Breast epithelium (tissue), 4 donors: ENCODE measurements around the gene TMEM213. TPM values are rescaled to one million over a fixed set of nuclear protein-coding genes. Genes with fewer than 3 reads are reported as not detected.

Source experiments
- DNase-seq, 2 donors: peaks; one replicate each; pipeline ENCODE4 v3.0.0-alpha.2; 2019; ENCODE audit warnings: low spot score in 2 of 2
- H3K27ac ChIP-seq, 2 donors: fragments of 200-600 bp; sonication (generic) in 1 of 2; one replicate each; pipeline ENCODE4 v1.5.1; 2016 to 2019; ENCODE audit warnings: mild to moderate bottlenecking in 1 of 2
- H3K27me3 ChIP-seq, 2 donors: fragments of 200-600 bp; sonication (generic) in 1 of 2; one replicate each; pipeline versions ENCODE4 v1.5.1 to v1.6.0; 2017 to 2019; ENCODE audit warnings: control low read depth in 1 of 2, mild to moderate bottlenecking in 1 of 2
- H3K36me3 ChIP-seq: fragments of 200-600 bp; one replicate; pipeline ENCODE4 v1.5.1; 2019
- H3K4me1 ChIP-seq, 2 donors: fragments of 200-600 bp; sonication (generic); one replicate each; pipeline ENCODE4 v1.5.1; 2016 to 2019; ENCODE audit warnings: control low read depth in 1 of 2
- H3K4me3 ChIP-seq, 3 donors: fragments of 200-600 bp; sonication (generic); 1 replicate in 2 of 3; 2 replicates in 1 of 3; pipeline ENCODE4 v1.5.1; 2016 to 2019; ENCODE audit warnings: mild to moderate bottlenecking in 3 of 3, moderate library complexity in 2 of 3
- H3K9me3 ChIP-seq, 2 donors: fragments of 200-600 bp; sonication (generic) in 1 of 2; one replicate each; pipeline ENCODE4 v1.5.1; 2016 to 2019; ENCODE audit warnings: control low read depth in 1 of 2
- POLR2A ChIP-seq: fragments of 450-650 bp; IDR thresholded peaks from one replicate; pipeline ENCODE4 v1.6.1; 2016; ENCODE audit warnings: antibody characterized with exemption, mild to moderate bottlenecking, moderate library complexity
- POLR2AphosphoS5 ChIP-seq, 3 donors: sonication (generic); formaldehyde crosslinking; IDR thresholded peaks; one replicate each; pipeline ENCODE4 v1.6.1; 2017; ENCODE audit warnings: antibody characterized with exemption in 3 of 3
- intact Hi-C: fragments of 100-400 bp; cut with DNase I; formaldehyde crosslinking; loops from one replicate; pipeline ENCODE4 v1.15.1; 2023; ENCODE audit warnings: low total_unique reads
- total RNA-seq, 3 donors: library from RNA; depleted of rRNA; stranded (reverse); fragments of >200 nt; gene quantifications; one replicate each; pipeline ENCODE4 v1.1.0, GENCODE V29; 2016
- TF ChIP-seq, protein P1 (sequence below), 3 donors: fragments of 450-650 bp; IDR thresholded peaks; one replicate each; pipeline ENCODE4 v1.5.1; 2016 to 2017; ENCODE audit warnings: antibody characterized with exemption in 3 of 3, mild to moderate bottlenecking in 3 of 3, moderate library complexity in 3 of 3

Gene TMEM213
- total RNA-seq, 3 donors from 2014 or later, result 0.88 to 2.3 TPM; not detected in 1

DNA sequence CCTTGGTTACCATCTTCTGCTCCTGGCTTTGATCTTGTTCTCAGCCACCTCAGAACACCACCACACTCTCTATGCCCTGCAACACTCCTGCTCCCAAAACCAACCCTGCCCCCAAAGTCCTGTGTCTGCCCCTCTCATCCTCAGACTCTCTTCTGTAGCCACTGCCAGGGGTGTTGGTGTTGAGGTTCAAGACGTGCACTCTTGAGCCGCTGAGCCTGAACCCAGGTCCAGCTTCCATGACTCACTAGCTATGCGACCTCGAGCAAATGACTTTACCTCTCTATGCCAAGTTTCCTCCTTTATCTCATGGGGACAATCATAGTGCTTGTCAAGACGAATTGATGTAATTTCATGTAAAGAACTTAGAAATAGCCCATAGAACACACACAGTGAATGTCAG is 1.0 kb downstream of the TMEM213 start:
- DNase-seq, result no peak
- no peak for TF ChIP-seq POLR2A
- Histone ChIP-seq H3K4me1 (no peaks in the 10 kb centered on the region), H3K9me3 (no peaks in the 10 kb centered on the region), H3K27me3 (no peaks in the 10 kb centered on the region), H3K36me3 (no peaks in the 10 kb centered on the region), H3K27ac (no peak overlapping the region), H3K4me3 (no peak overlapping the region)
- intact Hi-C loops, result no loop called here

DNA sequence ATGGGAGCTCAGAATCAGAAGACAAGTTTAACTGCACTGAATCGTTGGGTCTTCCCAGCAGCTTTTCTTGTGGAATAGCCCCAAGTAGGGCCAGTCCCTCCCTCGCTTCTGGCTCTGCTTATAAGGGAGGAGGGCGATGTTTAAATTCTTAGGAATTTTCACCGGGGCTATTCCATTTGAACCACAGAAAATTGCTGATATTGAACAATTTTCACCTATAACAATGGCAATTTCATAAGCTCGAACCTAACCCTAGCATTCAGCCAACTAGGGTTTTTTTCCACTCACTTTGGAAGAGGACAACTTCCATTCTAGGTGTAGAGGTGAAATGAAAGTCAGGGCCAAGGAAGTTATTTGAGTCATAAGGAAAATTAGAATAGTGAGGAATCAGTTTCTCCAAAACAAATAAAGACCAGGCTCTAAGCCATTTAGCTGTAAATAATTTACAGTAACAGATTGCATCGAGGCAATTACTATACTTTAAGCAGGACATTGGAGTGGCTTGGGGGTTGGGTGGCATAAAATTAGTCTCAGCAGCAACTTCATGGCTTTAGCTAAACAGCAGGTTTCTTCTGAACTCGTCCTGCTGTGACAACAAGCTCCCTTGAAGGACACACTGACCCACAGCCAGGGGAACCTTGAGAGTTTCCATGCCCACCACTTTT is 1.7 kb downstream of the TMEM213 start:
- intact Hi-C loops, result no loop called here
- no peak for DNase-seq
- Histone ChIP-seq H3K4me1 (no peaks in the 10 kb centered on the region), H3K4me3 (no peak overlapping the region), H3K36me3 (no peaks in the 10 kb centered on the region), H3K9me3 (no peaks in the 10 kb centered on the region), H3K27me3 (no peaks in the 10 kb centered on the region), H3K27ac (no peak overlapping the region)
- TF ChIP-seq, protein P1, sequence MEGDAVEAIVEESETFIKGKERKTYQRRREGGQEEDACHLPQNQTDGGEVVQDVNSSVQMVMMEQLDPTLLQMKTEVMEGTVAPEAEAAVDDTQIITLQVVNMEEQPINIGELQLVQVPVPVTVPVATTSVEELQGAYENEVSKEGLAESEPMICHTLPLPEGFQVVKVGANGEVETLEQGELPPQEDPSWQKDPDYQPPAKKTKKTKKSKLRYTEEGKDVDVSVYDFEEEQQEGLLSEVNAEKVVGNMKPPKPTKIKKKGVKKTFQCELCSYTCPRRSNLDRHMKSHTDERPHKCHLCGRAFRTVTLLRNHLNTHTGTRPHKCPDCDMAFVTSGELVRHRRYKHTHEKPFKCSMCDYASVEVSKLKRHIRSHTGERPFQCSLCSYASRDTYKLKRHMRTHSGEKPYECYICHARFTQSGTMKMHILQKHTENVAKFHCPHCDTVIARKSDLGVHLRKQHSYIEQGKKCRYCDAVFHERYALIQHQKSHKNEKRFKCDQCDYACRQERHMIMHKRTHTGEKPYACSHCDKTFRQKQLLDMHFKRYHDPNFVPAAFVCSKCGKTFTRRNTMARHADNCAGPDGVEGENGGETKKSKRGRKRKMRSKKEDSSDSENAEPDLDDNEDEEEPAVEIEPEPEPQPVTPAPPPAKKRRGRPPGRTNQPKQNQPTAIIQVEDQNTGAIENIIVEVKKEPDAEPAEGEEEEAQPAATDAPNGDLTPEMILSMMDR (IDR thresholded peaks at IDR 0.05), result no peak
- TF ChIP-seq POLR2AphosphoS5 (IDR thresholded peaks at IDR 0.05) (no peak), POLR2A (no peak)

DNA sequence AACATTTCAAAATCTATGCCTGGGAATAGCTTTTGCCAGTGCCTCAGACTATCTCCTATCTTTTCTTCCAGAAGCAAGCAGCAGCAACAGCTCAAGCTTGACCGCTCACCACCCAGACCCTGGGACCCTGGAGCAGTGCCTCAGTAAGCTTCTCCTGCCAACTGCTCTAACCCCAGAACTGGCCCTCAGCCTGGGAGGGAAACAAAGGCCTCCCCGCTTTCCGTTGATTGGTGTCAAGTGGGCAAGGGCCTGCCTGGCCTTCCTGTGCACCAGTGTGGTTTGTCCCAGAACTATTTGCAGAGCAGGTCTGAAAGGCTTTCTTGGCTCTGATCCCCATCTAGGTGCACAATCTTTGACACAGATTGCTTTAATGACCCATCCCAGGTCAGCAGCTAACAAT is 3.5 kb downstream of the TMEM213 start:
- no peak for DNase-seq
- TF ChIP-seq POLR2AphosphoS5 (IDR thresholded peaks at IDR 0.05), result no peak
- no peak for TF ChIP-seq POLR2A
- TF ChIP-seq, protein P1 (IDR thresholded peaks at IDR 0.05), result no peak
- H3K27ac ChIP-seq, result no peak overlapping the region
- H3K4me1 ChIP-seq, result no peaks in the 10 kb centered on the region
- no peaks in the 10 kb centered on the region for H3K36me3 ChIP-seq
- intact Hi-C loops, result no loop called here
- no peaks in the 10 kb centered on the region for H3K9me3 ChIP-seq
- H3K27me3 ChIP-seq, result no peaks in the 10 kb centered on the region
- H3K4me3 ChIP-seq, result no peak overlapping the region

DNA sequence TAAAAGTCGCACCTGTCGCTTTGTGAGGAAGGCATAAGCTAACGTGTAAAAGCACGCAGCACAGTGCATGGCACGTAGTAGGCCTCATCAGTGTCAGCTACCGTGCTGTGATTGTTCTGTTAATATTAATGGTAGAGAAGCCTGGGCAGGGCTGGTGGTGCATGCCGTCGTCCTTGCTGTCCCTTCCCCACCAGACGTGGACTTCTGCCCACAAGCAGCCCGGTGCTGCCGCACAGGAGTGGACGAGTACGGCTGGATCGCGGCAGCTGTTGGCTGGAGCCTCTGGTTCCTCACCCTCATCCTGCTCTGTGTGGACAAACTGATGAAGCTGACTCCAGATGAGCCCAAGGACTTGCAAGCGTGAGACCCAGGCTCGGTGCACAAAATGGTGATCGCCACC is 4.9 kb downstream of the TMEM213 start:
- intact Hi-C loops, result no loop called here
- H3K27me3 ChIP-seq, result no peaks in the 10 kb centered on the region
- TF ChIP-seq POLR2A (no peak), POLR2AphosphoS5 (IDR thresholded peaks at IDR 0.05) (no peak)
- TF ChIP-seq, protein P1 (IDR thresholded peaks at IDR 0.05), result no peak

DNA sequence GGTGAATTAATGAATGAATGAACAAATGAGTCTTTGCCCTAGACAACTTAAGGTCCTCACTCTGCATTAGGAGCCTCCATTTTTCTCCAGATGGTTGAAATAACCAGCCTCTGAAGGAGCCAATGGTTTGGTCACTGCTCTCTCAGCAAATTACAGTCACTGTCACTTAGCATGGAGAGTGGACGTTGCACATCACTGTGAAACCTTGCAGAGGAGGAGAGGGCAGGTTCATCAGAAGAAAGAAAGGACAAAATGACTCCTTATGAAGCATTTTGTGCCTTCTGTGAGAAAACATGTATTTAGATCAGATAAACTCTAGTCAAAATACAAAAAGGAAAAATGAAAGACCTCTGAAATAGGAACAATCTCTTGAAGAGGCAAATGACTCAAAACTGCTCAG is 6.8 kb downstream of the TMEM213 start:
- TF ChIP-seq, protein P1 (IDR thresholded peaks at IDR 0.05), result no peak
- TF ChIP-seq POLR2A (no peak), POLR2AphosphoS5 (IDR thresholded peaks at IDR 0.05) (no peak)
- no peaks in the 10 kb centered on the region for H3K36me3 ChIP-seq
- H3K27me3 ChIP-seq, result no peaks in the 10 kb centered on the region
- H3K9me3 ChIP-seq, result no peaks in the 10 kb centered on the region
- no peak overlapping the region for H3K27ac ChIP-seq
- no peak for DNase-seq
- intact Hi-C loops, result no loop called here
- no peak overlapping the region for H3K4me3 ChIP-seq
- H3K4me1 ChIP-seq, result no peaks in the 10 kb centered on the region

More for the DNA sequence above, 4.9 kb downstream of the TMEM213 start:
- no peaks in the 10 kb centered on the region for H3K36me3 ChIP-seq
- H3K4me1 ChIP-seq, result no peaks in the 10 kb centered on the region
- no peaks in the 10 kb centered on the region for H3K9me3 ChIP-seq
- H3K27ac ChIP-seq, result no peak overlapping the region
- H3K4me3 ChIP-seq, result no peak overlapping the region
- DNase-seq, result no peak
